ENCODE measurements around the gene KLRC2.
A peak's percentile ranks its signal among the peaks of the same experiment; 100 is the strongest.
"Not testable (repeated sequence)": the region's sequence is repeated elsewhere in the genome, so short reads cannot be mapped to it uniquely, and the experiment has no call there.

KLRC2 gene

GRCh38 chr12:10390991-10391390, 44.8 kb downstream of the KLRC2 start:
- H3K27ac Mint-ChIP-seq, H3K9me3 Mint-ChIP-seq, H3K36me3 Mint-ChIP-seq, H3K4me3 Mint-ChIP-seq, H3K27me3 Mint-ChIP-seq, H3K4me1 Mint-ChIP-seq: not testable (repeated sequence)

- H3K4me3 Mint-ChIP-seq, result peak within 1 kb of the TSS; percentile 74
Observed at GRCh38 chr12:10389904-10390303, 45.9 kb downstream of the KLRC2 start, which contains the start of gene KLRK1. Gene KLRK1, minus strand, starts transcription at chr12:10390041. Its CDS starts 1,231 bp downstream, at chr12:10388810.

GRCh38 chr12:10388624-10389413, 47.0 kb downstream of the KLRC2 start:
- Mint-ChIP-seq H3K27me3 (peaks cover 9% of the 10 kb centered on the region), H3K4me1 (peaks cover 4% of the 10 kb centered on the region), H3K36me3 (no peaks in the 10 kb centered on the region), H3K9me3 (no peaks in the 10 kb centered on the region), H3K4me3 (peak overlapping the region; percentile 74), H3K27ac (no peak overlapping the region)

More at GRCh38 chr12:10389904-10390303, 45.9 kb downstream of the KLRC2 start, which contains the start of gene KLRK1:
- H3K4me1 Mint-ChIP-seq, result peaks cover 4% of the 10 kb centered on the region
- no peaks in the 10 kb centered on the region for H3K36me3 Mint-ChIP-seq
- H3K27ac Mint-ChIP-seq, result peak within 1 kb of the TSS; percentile 46
- peaks cover 6% of the 10 kb centered on the region for H3K27me3 Mint-ChIP-seq
- H3K9me3 Mint-ChIP-seq, result no peaks in the 10 kb centered on the region

- H3K4me1 Mint-ChIP-seq, H3K27me3 Mint-ChIP-seq, H3K27ac Mint-ChIP-seq, H3K4me3 Mint-ChIP-seq, H3K9me3 Mint-ChIP-seq, H3K36me3 Mint-ChIP-seq: not testable (repeated sequence)
Observed at GRCh38 chr12:10387498-10387897, 48.3 kb downstream of the KLRC2 start.

GRCh38 chr12:10386857-10387256, 49.0 kb downstream of the KLRC2 start:
- Mint-ChIP-seq H3K27me3 (peaks cover 8% of the 10 kb centered on the region), H3K4me3 (peak overlapping the region; percentile 34), H3K4me1 (peaks cover 4% of the 10 kb centered on the region), H3K36me3 (peaks cover 2% of the 10 kb centered on the region), H3K27ac (no peak overlapping the region), H3K9me3 (no peaks in the 10 kb centered on the region)

- peaks cover 12% of the 10 kb centered on the region for H3K27me3 Mint-ChIP-seq
- H3K27ac Mint-ChIP-seq, result no peak overlapping the region
- peaks cover 6% of the 10 kb centered on the region for H3K36me3 Mint-ChIP-seq
- H3K4me3 Mint-ChIP-seq, result peak overlapping the region; percentile 12
- no peaks in the 10 kb centered on the region for H3K9me3 Mint-ChIP-seq
- H3K4me1 Mint-ChIP-seq, result peaks cover 4% of the 10 kb centered on the region
Observed at GRCh38 chr12:10385166-10385613, 50.6 kb downstream of the KLRC2 start.

GRCh38 chr12:10384191-10384590, 51.6 kb downstream of the KLRC2 start:
- Mint-ChIP-seq H3K27ac (no peak overlapping the region), H3K4me1 (no peaks in the 10 kb centered on the region), H3K36me3 (peaks cover 6% of the 10 kb centered on the region), H3K4me3 (peak overlapping the region; percentile 12), H3K9me3 (no peaks in the 10 kb centered on the region), H3K27me3 (peaks cover 12% of the 10 kb centered on the region)

GRCh38 chr12:10381928-10382628, 53.7 kb downstream of the KLRC2 start:
- H3K27me3 Mint-ChIP-seq, result peaks cover 10% of the 10 kb centered on the region
- H3K4me3 Mint-ChIP-seq, result no peak overlapping the region
- H3K36me3 Mint-ChIP-seq, result peaks cover 6% of the 10 kb centered on the region
- H3K27ac Mint-ChIP-seq, result no peak overlapping the region
- no peaks in the 10 kb centered on the region for H3K9me3 Mint-ChIP-seq
- no peaks in the 10 kb centered on the region for H3K4me1 Mint-ChIP-seq
